Gastroesophageal sphincter (tissue), 3 donors: Measurements from ENCODE around the gene PRPF38B.

Experiments used
- POLR2A ChIP-seq, 2 donors: fragments of 450-650 bp; IDR thresholded peaks; one replicate each; pipeline ENCODE4 v1.6.1; 2017; ENCODE audit warnings: antibody characterized with exemption in 2 of 2, mild to moderate bottlenecking in 2 of 2, moderate library complexity in 1 of 2
- POLR2AphosphoS5 ChIP-seq: sonication (generic); formaldehyde crosslinking; IDR thresholded peaks from one replicate; pipeline ENCODE4 v1.6.1; 2017; ENCODE audit warnings: antibody characterized with exemption
- TF ChIP-seq, protein P1 (sequence below), 4 experiments: fragments of 200-600 bp in 2 of 4; fragments of 450-650 bp in 2 of 4; sonication (generic) in 1 of 4; IDR thresholded peaks; one replicate each; pipeline ENCODE4 v1.5.1; 2017 to 2019; ENCODE audit warnings: antibody characterized with exemption in 4 of 4, mild to moderate bottlenecking in 2 of 4, moderate library complexity in 2 of 4

DNA sequence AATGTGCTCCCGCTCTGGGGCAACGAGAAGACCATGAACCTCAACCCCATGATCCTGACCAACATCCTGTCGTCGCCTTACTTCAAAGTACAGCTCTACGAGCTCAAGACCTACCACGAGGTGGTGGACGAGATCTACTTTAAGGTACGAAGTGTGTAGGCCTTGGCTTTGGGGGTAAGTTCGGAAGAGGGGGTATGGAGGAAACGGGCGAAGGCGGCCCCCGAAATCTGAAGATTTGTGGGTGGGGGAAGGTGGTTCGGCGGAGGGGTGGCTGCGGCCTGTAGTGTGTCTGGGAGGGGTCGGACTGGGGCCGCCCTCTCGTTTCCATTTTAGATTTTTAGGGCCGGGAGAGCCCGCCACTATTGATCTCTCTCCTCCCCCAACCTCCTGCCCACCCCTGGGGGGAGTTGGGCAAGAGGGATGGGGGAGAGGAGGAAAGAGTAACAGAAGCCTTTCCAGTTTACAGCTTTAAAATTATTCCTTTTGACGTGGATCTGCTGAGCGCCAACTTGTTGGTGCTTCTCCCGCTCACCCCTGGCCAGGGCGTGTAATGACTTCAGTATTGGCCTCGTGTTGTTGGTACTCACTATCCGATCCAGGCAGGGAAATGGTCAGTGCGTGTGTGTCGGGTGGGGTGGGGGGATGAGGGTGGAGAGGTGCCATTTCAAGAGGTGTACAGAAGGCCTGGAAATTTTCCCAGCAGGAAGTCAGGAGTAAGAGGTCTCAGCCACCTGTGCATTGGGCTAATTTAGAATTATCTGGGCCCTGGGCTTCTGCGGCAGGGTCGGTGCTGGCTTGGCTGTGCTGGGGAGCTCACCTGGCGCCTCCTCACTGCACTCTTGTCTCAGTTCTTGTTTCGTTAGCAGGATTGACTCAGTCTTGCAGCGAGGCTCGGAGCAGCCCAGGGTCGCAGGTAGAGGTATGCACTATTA is 880 bp downstream of the PRPF38B start:
- TF ChIP-seq, protein P1, sequence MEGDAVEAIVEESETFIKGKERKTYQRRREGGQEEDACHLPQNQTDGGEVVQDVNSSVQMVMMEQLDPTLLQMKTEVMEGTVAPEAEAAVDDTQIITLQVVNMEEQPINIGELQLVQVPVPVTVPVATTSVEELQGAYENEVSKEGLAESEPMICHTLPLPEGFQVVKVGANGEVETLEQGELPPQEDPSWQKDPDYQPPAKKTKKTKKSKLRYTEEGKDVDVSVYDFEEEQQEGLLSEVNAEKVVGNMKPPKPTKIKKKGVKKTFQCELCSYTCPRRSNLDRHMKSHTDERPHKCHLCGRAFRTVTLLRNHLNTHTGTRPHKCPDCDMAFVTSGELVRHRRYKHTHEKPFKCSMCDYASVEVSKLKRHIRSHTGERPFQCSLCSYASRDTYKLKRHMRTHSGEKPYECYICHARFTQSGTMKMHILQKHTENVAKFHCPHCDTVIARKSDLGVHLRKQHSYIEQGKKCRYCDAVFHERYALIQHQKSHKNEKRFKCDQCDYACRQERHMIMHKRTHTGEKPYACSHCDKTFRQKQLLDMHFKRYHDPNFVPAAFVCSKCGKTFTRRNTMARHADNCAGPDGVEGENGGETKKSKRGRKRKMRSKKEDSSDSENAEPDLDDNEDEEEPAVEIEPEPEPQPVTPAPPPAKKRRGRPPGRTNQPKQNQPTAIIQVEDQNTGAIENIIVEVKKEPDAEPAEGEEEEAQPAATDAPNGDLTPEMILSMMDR (IDR thresholded peaks at IDR 0.05), result no peak
- no peak for TF ChIP-seq POLR2A (IDR thresholded peaks at IDR 0.05)
- no peak for TF ChIP-seq POLR2AphosphoS5
